HG03095 (cell line): ENCODE data around the gene ZYG11A.
A peak's percentile ranks its signal among the peaks of the same experiment; 100 is the strongest.

Experiments
- ATAC-seq: cut with Tn5 transposase; IDR thresholded peaks from one replicate; pipeline ENCODE4 v1.9.1; 2021; ENCODE audit warnings: moderate library complexity; ENCODE audit not compliant: unreplicated experiment

ZYG11A gene

GRCh38 chr1:52917156-52917555 is 74.6 kb downstream of the ZYG11A start:
- ATAC-seq, result no peak

DNA sequence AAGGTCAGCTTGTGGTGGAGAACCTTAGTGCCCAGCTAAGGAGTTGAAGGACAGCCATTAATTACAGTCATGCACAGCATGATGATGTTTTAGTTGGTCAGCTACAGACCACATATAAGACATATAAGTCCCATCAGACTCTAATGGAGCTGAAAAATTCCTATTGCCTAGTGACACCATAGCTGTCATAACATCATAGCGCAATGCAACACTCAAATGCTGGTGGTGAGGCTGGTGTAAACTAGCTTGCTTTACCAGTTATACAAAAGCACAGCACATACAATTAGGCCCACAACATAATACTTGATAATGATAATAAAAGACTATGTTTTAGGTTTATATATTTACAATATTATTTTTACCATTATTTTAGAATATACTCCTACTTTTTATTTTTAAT is 75.0 kb downstream of the ZYG11A start:
- no peak for ATAC-seq

DNA sequence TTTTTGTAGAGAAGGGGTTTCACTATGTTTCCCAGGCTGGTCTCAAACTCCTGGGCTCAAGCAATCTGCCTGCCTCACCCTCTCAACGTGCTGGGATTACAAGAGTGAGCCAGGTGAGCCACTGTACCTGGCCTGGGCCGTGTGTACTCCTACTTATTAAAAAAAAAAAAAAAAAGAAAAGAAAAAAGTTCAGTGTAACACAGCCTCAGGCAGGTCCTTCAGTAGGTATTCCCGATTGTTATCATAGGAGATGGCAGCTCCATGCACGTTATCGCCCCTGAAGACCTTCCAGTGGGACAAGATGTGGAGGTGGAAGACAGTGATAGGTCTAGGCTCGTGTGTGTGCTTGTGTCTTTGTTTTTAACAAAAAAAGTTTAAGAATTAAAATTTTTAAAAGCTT is 75.6 kb downstream of the ZYG11A start:
- ATAC-seq, result no peak

- ATAC-seq, result no peak
Observed at GRCh38 chr1:52919051-52919722, 76.6 kb downstream of the ZYG11A start.

DNA sequence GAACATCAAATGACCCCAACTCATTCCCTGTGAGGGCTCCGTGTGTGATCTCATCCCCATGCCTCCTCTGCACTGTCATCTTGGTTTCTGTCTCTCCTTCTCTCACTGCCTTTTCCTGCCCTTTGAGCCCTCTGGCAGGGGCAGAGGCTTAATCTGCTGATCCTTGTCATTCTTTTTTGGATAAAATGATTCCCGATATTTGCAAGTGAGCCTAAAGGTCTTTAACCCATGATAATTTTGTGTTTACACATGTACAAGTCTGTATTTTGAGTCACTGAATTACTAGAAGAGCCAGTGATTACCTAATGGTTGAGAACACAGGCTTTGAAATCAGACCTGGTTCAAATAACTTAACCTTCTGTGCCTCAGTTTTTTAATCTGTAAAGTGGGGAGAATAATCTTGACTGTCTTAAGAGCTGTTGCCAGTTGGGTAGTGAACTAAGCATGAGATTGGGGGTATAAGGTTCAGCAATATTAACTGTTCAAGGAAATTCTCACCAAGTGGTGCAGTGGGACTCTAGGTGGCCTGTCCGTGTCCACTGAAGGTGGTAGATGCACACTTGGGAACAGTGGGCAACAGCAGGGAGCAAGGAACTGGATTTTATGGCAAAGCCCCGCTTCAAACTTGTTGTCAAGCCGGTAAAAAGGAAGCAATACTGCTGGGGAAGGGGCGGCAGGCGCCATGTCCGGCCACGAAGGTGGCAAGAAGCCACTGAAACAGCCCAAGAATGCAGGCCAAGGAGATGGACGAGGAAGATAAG is 77.3 kb downstream of the ZYG11A start:
- ATAC-seq, result no peak

GRCh38 chr1:52920791-52921291 is 78.3 kb downstream of the ZYG11A start:
- no peak for ATAC-seq

DNA sequence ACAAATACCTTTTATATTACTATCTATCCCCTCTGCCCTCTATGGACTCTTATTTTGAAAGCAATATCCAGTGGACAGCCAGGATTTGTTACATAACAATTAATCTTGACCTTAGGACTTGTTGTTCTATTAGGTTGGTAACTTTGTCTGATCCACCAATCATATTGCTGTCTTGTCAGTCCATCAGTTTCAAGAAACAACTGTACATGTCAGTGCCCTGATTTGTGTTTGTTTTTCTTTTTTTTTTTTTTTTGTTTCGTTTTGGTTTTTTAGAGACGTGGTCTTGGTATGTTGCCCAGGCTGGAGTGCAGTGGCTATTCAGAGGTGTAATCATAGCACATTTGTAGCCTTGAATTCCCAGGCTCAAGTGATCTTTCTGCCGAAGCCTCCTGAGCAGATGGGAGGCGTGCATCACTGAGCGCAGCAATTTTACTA is 83.0 kb downstream of the ZYG11A start:
- ATAC-seq, result no peak

GRCh38 chr1:52926864-52927211 is 84.3 kb downstream of the ZYG11A start:
- no peak for ATAC-seq

DNA sequence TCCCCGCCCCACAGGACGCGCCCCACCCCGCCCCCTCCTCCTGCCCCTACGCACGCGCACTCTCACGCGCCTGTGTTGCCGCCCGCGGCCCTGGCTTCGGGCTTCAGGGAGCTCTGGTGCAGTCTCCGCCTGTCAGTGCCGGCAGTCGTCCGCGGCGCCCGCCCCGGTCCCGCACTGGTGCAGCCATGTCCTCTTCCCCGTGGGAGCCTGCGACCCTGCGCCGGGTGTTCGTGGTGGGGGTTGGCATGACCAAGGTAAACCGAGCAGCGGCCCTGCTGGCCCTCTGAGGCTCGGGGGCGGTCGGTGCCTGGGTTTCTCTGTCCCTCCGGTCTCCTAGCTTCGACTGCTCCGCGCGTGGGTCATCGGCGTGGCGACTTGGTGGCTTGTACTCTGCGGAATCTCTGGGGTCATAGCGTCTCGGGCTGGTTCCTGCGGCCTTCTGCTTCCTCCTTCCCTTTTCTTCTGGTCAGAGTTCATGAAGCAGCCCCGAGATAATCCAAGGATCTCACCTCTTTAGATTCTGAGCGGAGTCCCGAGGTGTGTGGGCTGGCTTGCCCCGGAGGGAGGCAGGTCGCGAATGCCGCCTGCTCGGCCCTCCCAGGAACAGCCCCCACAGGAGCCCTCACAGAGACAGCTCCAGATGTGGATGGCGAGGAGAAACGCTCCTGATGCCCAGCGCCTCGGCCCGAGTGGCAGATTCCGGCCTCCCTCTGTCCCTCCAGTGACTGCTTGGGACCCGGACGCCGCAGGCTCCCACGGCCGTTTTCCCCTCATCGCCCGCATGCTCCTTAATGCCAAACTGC is 84.9 kb downstream of the ZYG11A start, which contains the start of gene SCP2:
SCP2 (plus strand) TSS at position 65 of the 803 bp plus-strand sequence; CDS start at position 186, 121 bp downstream.
- peak; percentile 56 for ATAC-seq

DNA sequence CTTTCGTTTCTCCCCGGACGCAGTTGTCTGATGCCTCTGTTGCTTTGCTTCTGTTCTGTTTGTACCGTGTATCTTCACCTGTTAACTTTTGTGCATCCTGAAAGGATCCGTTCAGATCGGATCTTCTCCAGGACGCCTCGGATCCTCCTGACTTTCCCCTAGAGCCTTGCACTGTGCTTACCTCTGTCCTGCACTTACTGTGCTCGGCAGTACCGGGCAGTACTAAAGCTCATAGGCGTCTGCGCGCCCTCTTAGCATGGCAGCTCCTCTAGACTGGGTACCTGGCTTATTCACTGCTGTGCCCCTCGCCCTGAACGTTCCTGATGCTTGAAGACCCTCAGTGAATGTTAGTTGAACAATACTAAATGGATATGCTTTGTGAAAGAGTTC is 85.5 kb downstream of the ZYG11A start:
- no peak for ATAC-seq

GRCh38 chr1:52929019-52929418 is 86.5 kb downstream of the ZYG11A start:
- ATAC-seq, result no peak

DNA sequence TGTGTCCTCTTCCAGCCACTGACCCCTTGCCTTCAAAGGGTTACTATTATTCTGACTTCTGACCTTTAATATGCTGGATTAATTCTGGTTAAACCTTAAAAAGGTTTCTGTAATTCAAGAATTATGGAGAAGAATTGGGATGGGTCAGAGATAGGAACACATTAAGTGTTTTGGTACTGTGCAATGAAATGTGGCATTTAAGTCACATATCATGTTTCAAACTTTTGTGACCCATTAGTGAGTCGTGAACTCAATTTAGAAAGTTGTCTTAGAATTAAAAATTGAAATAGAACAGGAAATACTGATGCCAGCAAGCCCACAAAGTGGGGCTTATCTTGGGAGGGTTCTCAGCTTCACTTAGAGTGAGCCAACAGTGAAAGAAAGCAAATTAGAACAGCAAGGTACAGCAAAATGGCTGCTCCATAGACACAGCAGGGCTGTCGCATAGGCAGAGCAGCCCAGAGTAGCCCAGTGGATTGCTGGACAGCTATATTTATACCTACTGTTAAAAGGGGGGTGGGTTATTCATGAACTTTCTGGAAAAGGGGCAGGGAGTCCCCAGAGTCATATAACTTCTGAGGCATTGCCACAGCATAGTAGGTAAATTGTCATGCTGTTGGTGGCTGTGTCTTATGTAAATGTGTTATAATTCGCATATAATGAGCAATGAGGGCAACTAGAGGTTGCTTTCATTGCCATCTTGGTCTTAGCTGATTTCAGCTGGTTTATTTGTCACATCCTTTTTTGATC is 95.0 kb downstream of the ZYG11A start:
- ATAC-seq, result no peak

- no peak for ATAC-seq
Observed at GRCh38 chr1:52938183-52938451, 95.6 kb downstream of the ZYG11A start.

GRCh38 chr1:52943876-52944416 is 101.4 kb downstream of the ZYG11A start:
- ATAC-seq, result no peak

DNA sequence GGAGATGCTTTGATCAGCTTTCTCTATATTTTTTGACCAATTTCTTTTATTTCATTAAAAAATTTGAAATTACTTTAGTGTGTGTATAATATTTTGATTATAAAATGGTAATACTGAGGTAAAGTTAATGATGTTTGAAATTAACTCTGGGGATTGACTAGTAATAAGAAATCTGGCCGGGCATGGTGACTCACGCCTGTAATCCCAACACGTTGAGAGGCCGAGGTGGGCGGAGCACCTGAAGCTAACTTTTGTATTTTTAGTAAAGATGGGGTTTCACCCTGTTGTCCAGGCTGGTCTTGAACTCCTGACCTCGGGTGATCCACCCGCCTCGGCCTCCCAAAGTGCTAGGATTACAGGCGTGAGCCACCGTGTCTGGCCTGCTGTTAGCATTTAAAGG is 102.0 kb downstream of the ZYG11A start:
- no peak for ATAC-seq
